HCT116 (cell line): ENCODE measurements around the gene FKBP5. TPM values are rescaled to one million over a fixed set of nuclear protein-coding genes. Genes with fewer than 3 reads are reported as not detected.

ENCODE experiments used
- ATAC-seq: fragments of 200-7000 bp; cut with Tn5 transposase; 2 replicates; pipeline ENCODE4 v1.9.1; 2020; ENCODE audit warnings: mild to moderate bottlenecking, moderate library complexity
- BruUV-seq: library from RNA; stranded (reverse); fragments of 400-500 nt; replicated peaks from 2 replicates; lab custom pipeline; 2021; lab: Mats Ljungman, UMichigan
- CTCF ChIA-PET: fragments of 300-600 bp; sonication (Branson Sonifier 250); formaldehyde crosslinking; loops from one replicate; lab custom pipeline; 2021; ENCODE audit warnings: antibody characterized with exemption; lab: Charles Lee
- POLR2A ChIA-PET: fragments of 300-600, 350-600 bp; sonication (Branson Sonifier 250); formaldehyde crosslinking; loops from one replicate; lab custom pipeline; 2021; ENCODE audit warnings: antibody characterized with exemption; lab: Charles Lee
- RAD21 ChIA-PET, 2 experiments: fragments of 300-600 bp; sonication (Branson Sonifier 250); formaldehyde crosslinking; loops; one replicate each; lab custom pipeline; 2023; ENCODE audit warnings: low total read pairs in 2 of 2; ENCODE audit not compliant: uncharacterized antibody in 2 of 2, unreplicated experiment in 2 of 2, low non-redundant PET in 1 of 2; lab: Charles Lee
- DNase-seq: peaks from one replicate; pipeline ENCODE4 v3.0.0-alpha.2; 2010; ENCODE audit warnings: low read depth, low spot score
- H2AFZ ChIP-seq: fragments of 200-600 bp; shearing (Covaris generic), sonication (generic); 2 replicates; pipeline ENCODE4 v1.6.1; 2017; ENCODE audit warnings: low read depth, mixed run types, mixed read lengths, antibody characterized with exemption, low read length; ENCODE audit not compliant: poor library complexity, severe bottlenecking
- H3K27ac ChIP-seq: 2 replicates; pipeline ENCODE4 v1.5.1; 2012; ENCODE audit warnings: low read depth, low read length
- H3K27me3 ChIP-seq: fragments of 200-600 bp; sonication (generic); 2 replicates; pipeline ENCODE4 v1.6.1; 2016; ENCODE audit warnings: mixed run types, low read length, mixed read lengths; ENCODE audit not compliant: insufficient read depth
- H3K36me3 ChIP-seq, 2 experiments: fragments of 200-500 bp in 1 of 2; fragments of 200-600 bp in 1 of 2; sonication (Bioruptor generic) in 1 of 2; sonication (generic) in 1 of 2; 2 replicates each; pipeline versions ENCODE4 v1.5.1 to v1.6.1; 2014 to 2016; ENCODE audit warnings: low read length in 2 of 2, inconsistent platforms in 1 of 2, mixed read lengths in 1 of 2, mixed run types in 1 of 2; ENCODE audit not compliant: insufficient read depth in 2 of 2, control insufficient read depth in 1 of 2
- H3K4me1 ChIP-seq, 2 experiments: fragments of 200-600 bp in 1 of 2; sonication (generic) in 1 of 2; 2 replicates each; pipeline versions ENCODE4 v1.5.1 to v1.6.1; 2012 to 2017; ENCODE audit warnings: low read length in 2 of 2, inconsistent platforms in 1 of 2, mild to moderate bottlenecking in 1 of 2, mixed read lengths in 1 of 2, mixed run types in 1 of 2, moderate library complexity in 1 of 2; ENCODE audit not compliant: insufficient read depth in 2 of 2, control insufficient read depth in 1 of 2
- H3K4me2 ChIP-seq: fragments of 200-600 bp; sonication (generic); 2 replicates; pipeline ENCODE4 v1.6.1; 2017; ENCODE audit warnings: mixed run types, low read length, mixed read lengths
- H3K4me3 ChIP-seq, 2 experiments: fragments of 200-600 bp in 1 of 2; sonication (generic) in 1 of 2; replicated peaks in 1 of 2; 2 replicates each; pipeline ENCODE4 v1.5.1; 2011 to 2016; ENCODE audit warnings: low read length in 2 of 2, control low read depth in 1 of 2, low read depth in 1 of 2, mild to moderate bottlenecking in 1 of 2, mixed read lengths in 1 of 2, mixed run types in 1 of 2
- H3K79me2 ChIP-seq: fragments of 200-600 bp; sonication (generic); 2 replicates; pipeline ENCODE4 v1.6.1; 2017; ENCODE audit warnings: mild to moderate bottlenecking, mixed run types, low read length, moderate library complexity, mixed read lengths; ENCODE audit not compliant: insufficient read depth
- H3K9ac ChIP-seq: fragments of 200-600 bp; sonication (generic); 2 replicates; pipeline ENCODE4 v1.6.1; 2016; ENCODE audit warnings: low read length, mixed read lengths
- H3K9me2 ChIP-seq: fragments of 200-600 bp; sonication (generic), shearing (Covaris generic); 2 replicates; pipeline ENCODE4 v1.6.1; 2017; ENCODE audit warnings: mixed run types, mild to moderate bottlenecking, moderate library complexity; ENCODE audit not compliant: insufficient read depth
- H3K9me3 ChIP-seq, 2 experiments: fragments of 200-500 bp in 1 of 2; fragments of 200-600 bp in 1 of 2; sonication (Bioruptor generic) in 1 of 2; sonication (generic) in 1 of 2; 2 replicates each; pipeline ENCODE4 v1.6.1; 2014 to 2017; ENCODE audit warnings: low read length in 2 of 2, mixed read lengths in 2 of 2, inconsistent platforms in 1 of 2, low read depth in 1 of 2, mild to moderate bottlenecking in 1 of 2, mixed run types in 1 of 2, moderate library complexity in 1 of 2; ENCODE audit not compliant: control insufficient read depth in 1 of 2, insufficient read depth in 1 of 2
- H4K20me1 ChIP-seq: fragments of 200-600 bp; sonication (generic), shearing (Covaris generic); 2 replicates; pipeline ENCODE4 v1.6.1; 2017; ENCODE audit warnings: mixed run types, mild to moderate bottlenecking, moderate library complexity; ENCODE audit not compliant: insufficient read depth
- CEBPB ChIP-seq: IDR thresholded peaks from 2 replicates; pipeline ENCODE4 v1.6.1; 2012; ENCODE audit warnings: low read depth
- ELF1 ChIP-seq: IDR thresholded peaks from 2 replicates; pipeline ENCODE4 v1.6.1; 2012; ENCODE audit warnings: low read depth, borderline replicate concordance
- EZH2 ChIP-seq: fragments of 200-600 bp; sonication (generic); IDR thresholded peaks from 2 replicates; pipeline ENCODE4 v1.6.1; 2017; ENCODE audit warnings: antibody characterized with exemption, mixed run types
- EZH2phosphoT487 ChIP-seq: fragments of 200-600 bp; IDR thresholded peaks from 2 replicates; pipeline ENCODE4 v1.6.1; 2018; ENCODE audit warnings: antibody characterized with exemption, borderline replicate concordance
- JUND ChIP-seq: IDR thresholded peaks from 2 replicates; pipeline ENCODE4 v1.6.1; 2012
- POLR2A ChIP-seq: IDR thresholded peaks from 2 replicates; pipeline ENCODE4 v1.7.0; 2011; ENCODE audit warnings: borderline replicate concordance; ENCODE audit not compliant: insufficient read depth, insufficient read length; ENCODE audit errors: extremely low read depth
- SP1 ChIP-seq: IDR thresholded peaks from 2 replicates; pipeline ENCODE4 v1.6.1; 2012; ENCODE audit warnings: low read depth
- TCF7L2 ChIP-seq: IDR thresholded peaks from 2 replicates; pipeline ENCODE4 v1.7.0; 2011; ENCODE audit warnings: borderline replicate concordance, inconsistent platforms; ENCODE audit not compliant: insufficient read depth, insufficient read length; ENCODE audit errors: extremely low read depth
- YY1 ChIP-seq: IDR thresholded peaks from 2 replicates; pipeline ENCODE4 v1.6.1; 2011; ENCODE audit warnings: low read length, low read depth, moderate library complexity, mild to moderate bottlenecking; ENCODE audit not compliant: insufficient replicate concordance; ENCODE audit errors: extremely low read depth
- ZFX ChIP-seq: fragments of 450-650 bp; IDR thresholded peaks from 2 replicates; pipeline ENCODE4 v1.6.1; 2017
- ZNF274 ChIP-seq: fragments of 200-500 bp; sonication (Bioruptor generic); IDR thresholded peaks from 2 replicates; pipeline ENCODE4 v1.6.1; 2014; ENCODE audit warnings: mild to moderate bottlenecking, low read depth, low read length, inconsistent platforms
- intact Hi-C: fragments of 100-400 bp; cut with micrococcal nuclease; formaldehyde crosslinking; loops from 2 replicates; pipeline ENCODE4 v1.10.0; 2022
- total RNA-seq: library from RNA; stranded (reverse); gene quantifications from one replicate; pipeline ENCODE4 v1.2.1, GENCODE V29; 2021; ENCODE audit not compliant: unreplicated experiment
- TF ChIP-seq, protein P1 (sequence below): IDR thresholded peaks from 2 replicates; pipeline ENCODE4 v1.6.1; 2011; ENCODE audit warnings: mild to moderate bottlenecking, low read length, moderate library complexity; ENCODE audit not compliant: insufficient replicate concordance; ENCODE audit errors: extremely low read depth
- TF ChIP-seq, protein P2 (sequence below), 3 experiments: fragments of 200-600 bp in 1 of 3; sonication (generic) in 1 of 3; IDR thresholded peaks in 2 of 3; conservative IDR thresholded peaks in 1 of 3; 2 replicates each; pipeline ENCODE4 v1.5.1; 2012 to 2017; ENCODE audit warnings: low read depth in 2 of 3, low read length in 2 of 3, antibody characterized with exemption in 1 of 3, borderline replicate concordance in 1 of 3, control low read depth in 1 of 3, mild to moderate bottlenecking in 1 of 3, mixed read lengths in 1 of 3, mixed run types in 1 of 3, moderate library complexity in 1 of 3; ENCODE audit not compliant: insufficient read depth in 1 of 3
- TF ChIP-seq, protein P3 (sequence below): IDR thresholded peaks from 2 replicates; pipeline ENCODE4 v1.6.1; 2012

Gene FKBP5
- total RNA-seq, 1 experiment from 2014 or later: 50.3 TPM

GRCh38 chr6:35633579-35634089 is 55.1 kb downstream of the FKBP5 start:
- H3K4me2 ChIP-seq: no peak overlapping the region
- DNase-seq: no peak
- no peak overlapping the region for H3K9ac ChIP-seq
- ChIA-PET RAD21 (no interaction called here), CTCF (interaction anchor here (1.1 kb wide), 1 partner anchor 9 kb away, joined by 4 read pairs; no protein-coding TSS in a partner anchor)
- no peaks in the 10 kb centered on the region for H4K20me1 ChIP-seq
- no peaks in the 10 kb centered on the region for H3K9me2 ChIP-seq
- TF ChIP-seq EZH2: no peak
- TF ChIP-seq SP1: no peak
- no peak for TF ChIP-seq ZNF274
- no peak for TF ChIP-seq EZH2phosphoT487
- no peak for TF ChIP-seq CEBPB
- TF ChIP-seq JUND: no peak
- no peak for TF ChIP-seq ELF1
- TF ChIP-seq ZFX: no peak
- TF ChIP-seq, protein P1, sequence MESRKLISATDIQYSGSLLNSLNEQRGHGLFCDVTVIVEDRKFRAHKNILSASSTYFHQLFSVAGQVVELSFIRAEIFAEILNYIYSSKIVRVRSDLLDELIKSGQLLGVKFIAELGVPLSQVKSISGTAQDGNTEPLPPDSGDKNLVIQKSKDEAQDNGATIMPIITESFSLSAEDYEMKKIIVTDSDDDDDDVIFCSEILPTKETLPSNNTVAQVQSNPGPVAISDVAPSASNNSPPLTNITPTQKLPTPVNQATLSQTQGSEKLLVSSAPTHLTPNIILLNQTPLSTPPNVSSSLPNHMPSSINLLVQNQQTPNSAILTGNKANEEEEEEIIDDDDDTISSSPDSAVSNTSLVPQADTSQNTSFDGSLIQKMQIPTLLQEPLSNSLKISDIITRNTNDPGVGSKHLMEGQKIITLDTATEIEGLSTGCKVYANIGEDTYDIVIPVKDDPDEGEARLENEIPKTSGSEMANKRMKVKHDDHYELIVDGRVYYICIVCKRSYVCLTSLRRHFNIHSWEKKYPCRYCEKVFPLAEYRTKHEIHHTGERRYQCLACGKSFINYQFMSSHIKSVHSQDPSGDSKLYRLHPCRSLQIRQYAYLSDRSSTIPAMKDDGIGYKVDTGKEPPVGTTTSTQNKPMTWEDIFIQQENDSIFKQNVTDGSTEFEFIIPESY: no peak
- TF ChIP-seq, protein P2, sequence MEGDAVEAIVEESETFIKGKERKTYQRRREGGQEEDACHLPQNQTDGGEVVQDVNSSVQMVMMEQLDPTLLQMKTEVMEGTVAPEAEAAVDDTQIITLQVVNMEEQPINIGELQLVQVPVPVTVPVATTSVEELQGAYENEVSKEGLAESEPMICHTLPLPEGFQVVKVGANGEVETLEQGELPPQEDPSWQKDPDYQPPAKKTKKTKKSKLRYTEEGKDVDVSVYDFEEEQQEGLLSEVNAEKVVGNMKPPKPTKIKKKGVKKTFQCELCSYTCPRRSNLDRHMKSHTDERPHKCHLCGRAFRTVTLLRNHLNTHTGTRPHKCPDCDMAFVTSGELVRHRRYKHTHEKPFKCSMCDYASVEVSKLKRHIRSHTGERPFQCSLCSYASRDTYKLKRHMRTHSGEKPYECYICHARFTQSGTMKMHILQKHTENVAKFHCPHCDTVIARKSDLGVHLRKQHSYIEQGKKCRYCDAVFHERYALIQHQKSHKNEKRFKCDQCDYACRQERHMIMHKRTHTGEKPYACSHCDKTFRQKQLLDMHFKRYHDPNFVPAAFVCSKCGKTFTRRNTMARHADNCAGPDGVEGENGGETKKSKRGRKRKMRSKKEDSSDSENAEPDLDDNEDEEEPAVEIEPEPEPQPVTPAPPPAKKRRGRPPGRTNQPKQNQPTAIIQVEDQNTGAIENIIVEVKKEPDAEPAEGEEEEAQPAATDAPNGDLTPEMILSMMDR (IDR thresholded peaks at IDR 0.05 in 2 of 3, conservative IDR thresholded peaks at IDR 0.05 in 1 of 3; ENCODE audit: borderline replicate concordance in 1 of 3, insufficient read depth in 1 of 3, low read depth in 2 of 3, low read length in 2 of 3): no peak
- no peak for TF ChIP-seq TCF7L2
- TF ChIP-seq POLR2A: no peak
- TF ChIP-seq YY1: no peak
- TF ChIP-seq, protein P3, sequence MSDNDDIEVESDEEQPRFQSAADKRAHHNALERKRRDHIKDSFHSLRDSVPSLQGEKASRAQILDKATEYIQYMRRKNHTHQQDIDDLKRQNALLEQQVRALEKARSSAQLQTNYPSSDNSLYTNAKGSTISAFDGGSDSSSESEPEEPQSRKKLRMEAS: no peak
- TF ChIP-seq, all 23 proteins: peak for 0
- no peak overlapping the region for H3K27ac ChIP-seq
- no peak for ATAC-seq
- intact Hi-C loops: no loop called here
- no peaks in the 10 kb centered on the region for H3K27me3 ChIP-seq
- H3K9me3 ChIP-seq: no peaks in the 10 kb centered on the region
- no peak overlapping the region for H2AFZ ChIP-seq
- no TSS peak for BruUV-seq
- H3K4me3 ChIP-seq: no peak overlapping the region
- POLR2A ChIA-PET: no interaction called here
- H3K36me3 ChIP-seq: peaks cover 6 to 11% of the 10 kb centered on the region in 2 experiments; a peak in 3 of 4 replicates
- no peaks in the 10 kb centered on the region for H3K79me2 ChIP-seq
- H3K4me1 ChIP-seq: peaks cover 3 to 4% of the 10 kb centered on the region in 2 experiments; a peak in 2 of 4 replicates
